Astrocyte of the cerebellum (primary cell): ENCODE results near the gene APOBEC3H.

Source experiments
- DNase-seq: peaks from one replicate; pipeline ENCODE4 v3.0.0-alpha.2; 2011; ENCODE audit warnings: low read depth
- H3K4me3 ChIP-seq: 2 replicates; pipeline ENCODE4 v1.5.1; 2011; ENCODE audit warnings: mild to moderate bottlenecking, low read depth, low read length, moderate library complexity
- in situ Hi-C: cut with HindIII; loops from 2 replicates; pipeline ENCODE4 v1.10.0; 2017; ENCODE audit warnings: low sequenced_read_pairs
- TF ChIP-seq, protein P1 (sequence below): IDR thresholded peaks from 2 replicates; pipeline ENCODE4 v1.5.1; 2012; ENCODE audit warnings: low read length, low read depth, moderate library complexity, mild to moderate bottlenecking; ENCODE audit errors: missing control alignments

Gene APOBEC3H

DNA sequence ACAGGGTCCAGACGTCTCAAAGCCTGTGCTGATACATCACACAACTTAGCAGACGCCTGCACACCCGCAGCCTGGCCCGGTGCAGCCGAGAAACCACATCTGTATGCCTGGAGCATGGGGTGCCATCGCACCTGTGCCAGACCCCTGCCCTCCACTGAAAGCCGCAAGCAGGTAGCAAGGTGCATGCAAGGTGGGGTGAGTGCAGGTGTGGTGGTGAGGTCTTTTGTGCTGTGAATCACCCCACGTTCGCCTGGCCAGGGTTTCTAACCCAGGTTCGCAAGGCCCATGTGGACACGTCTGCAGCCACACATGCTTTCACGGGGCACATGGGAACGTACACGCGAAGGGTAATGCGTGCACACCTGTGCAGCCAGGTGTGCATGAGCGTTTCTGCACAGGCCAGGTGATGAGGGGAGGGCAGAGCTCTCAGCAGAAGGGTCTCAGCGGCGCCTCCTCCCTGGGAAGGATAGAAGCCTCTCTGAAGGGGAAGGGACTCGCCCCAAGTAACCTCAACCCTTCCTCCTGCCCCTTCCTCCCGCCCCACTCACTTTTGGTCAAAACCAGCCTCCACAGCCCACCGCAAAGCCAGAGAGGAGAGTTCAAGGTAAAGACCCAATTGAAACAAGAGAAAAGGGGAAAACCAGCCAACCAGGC is 36.0 kb downstream of the APOBEC3H start:
- TF ChIP-seq, protein P1, sequence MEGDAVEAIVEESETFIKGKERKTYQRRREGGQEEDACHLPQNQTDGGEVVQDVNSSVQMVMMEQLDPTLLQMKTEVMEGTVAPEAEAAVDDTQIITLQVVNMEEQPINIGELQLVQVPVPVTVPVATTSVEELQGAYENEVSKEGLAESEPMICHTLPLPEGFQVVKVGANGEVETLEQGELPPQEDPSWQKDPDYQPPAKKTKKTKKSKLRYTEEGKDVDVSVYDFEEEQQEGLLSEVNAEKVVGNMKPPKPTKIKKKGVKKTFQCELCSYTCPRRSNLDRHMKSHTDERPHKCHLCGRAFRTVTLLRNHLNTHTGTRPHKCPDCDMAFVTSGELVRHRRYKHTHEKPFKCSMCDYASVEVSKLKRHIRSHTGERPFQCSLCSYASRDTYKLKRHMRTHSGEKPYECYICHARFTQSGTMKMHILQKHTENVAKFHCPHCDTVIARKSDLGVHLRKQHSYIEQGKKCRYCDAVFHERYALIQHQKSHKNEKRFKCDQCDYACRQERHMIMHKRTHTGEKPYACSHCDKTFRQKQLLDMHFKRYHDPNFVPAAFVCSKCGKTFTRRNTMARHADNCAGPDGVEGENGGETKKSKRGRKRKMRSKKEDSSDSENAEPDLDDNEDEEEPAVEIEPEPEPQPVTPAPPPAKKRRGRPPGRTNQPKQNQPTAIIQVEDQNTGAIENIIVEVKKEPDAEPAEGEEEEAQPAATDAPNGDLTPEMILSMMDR, result no peak
- no peak for DNase-seq
- no peak overlapping the region for H3K4me3 ChIP-seq
- in situ Hi-C loops, result no loop called here

GRCh38 chr22:39133871-39134270 is 36.8 kb downstream of the APOBEC3H start:
- in situ Hi-C loops, result no loop called here
- no peak overlapping the region for H3K4me3 ChIP-seq
- TF ChIP-seq, protein P1, result no peak
- no peak for DNase-seq

GRCh38 chr22:39134366-39135091 is 37.5 kb downstream of the APOBEC3H start:
- no peak for DNase-seq
- in situ Hi-C loops, result no loop called here
- TF ChIP-seq, protein P1, result no peak
- no peak overlapping the region for H3K4me3 ChIP-seq

GRCh38 chr22:39135092-39135896 is 38.2 kb downstream of the APOBEC3H start:
- TF ChIP-seq, protein P1, result peak; percentile 77
- no peak for DNase-seq
- H3K4me3 ChIP-seq, result no peak overlapping the region
- in situ Hi-C loops, result no loop called here

DNA sequence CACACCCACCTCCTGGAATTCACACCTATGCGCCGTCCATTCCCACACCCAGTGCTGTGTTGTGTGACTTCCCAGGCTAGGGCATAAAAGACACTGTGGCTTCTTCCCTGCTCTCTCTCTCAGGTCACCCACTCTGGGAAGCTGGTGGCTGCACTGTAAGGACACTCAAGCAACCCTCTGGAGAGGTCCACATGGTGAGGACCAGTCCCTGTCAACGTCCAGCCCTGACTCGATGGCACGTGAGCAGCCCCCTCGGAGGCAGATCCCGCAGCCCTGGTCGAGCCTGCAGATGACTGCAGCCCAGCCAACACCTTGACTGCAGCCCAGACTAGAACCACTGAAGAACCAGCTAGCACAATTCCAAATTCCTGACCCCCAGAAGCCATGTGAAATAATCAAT is 39.3 kb downstream of the APOBEC3H start:
- in situ Hi-C loops, result no loop called here
- no peak for DNase-seq
- no peak overlapping the region for H3K4me3 ChIP-seq
- TF ChIP-seq, protein P1, result no peak

DNA sequence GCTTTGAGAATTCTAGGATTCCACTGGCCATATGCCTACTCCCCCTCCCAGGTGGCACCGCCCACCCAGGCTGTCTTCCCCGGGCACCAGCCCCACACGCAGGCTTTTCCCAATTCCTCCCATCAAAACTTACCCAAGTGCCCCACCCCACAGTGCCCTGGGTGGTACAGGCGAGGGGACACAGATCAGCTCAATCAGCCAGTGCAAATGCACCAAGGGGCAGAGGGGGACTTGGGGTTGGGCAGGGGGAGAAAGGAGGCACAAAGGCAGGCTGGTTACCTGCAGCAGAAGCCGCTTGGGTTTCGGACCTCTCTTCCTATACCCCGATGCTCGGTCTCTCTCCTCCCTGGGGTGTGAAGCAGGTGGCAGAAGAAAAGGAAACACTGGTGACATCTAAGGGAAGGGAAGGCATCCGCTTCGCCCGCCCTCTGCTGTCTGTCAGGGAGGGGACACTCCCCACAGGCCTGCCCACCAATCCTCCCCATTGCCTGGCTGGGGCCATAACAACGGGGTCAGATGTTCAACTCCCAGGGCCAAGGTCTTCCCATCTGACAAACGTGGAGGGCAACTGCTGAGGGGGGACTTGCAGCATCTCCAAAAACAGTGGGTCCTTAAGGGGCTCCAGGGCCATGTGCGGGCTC is 41.4 kb downstream of the APOBEC3H start:
- in situ Hi-C loops, result no loop called here
- DNase-seq, result no peak
- no peak overlapping the region for H3K4me3 ChIP-seq
- TF ChIP-seq, protein P1, result no peak
